Bone marrow (tissue), 2 donors: ENCODE data around the gene CHL1.

Experiments used
- DNase-seq, 2 donors: peaks; one replicate each; lab custom pipeline; 2025; lab: John Stamatoyannopoulos, UW

Gene CHL1, protein sequence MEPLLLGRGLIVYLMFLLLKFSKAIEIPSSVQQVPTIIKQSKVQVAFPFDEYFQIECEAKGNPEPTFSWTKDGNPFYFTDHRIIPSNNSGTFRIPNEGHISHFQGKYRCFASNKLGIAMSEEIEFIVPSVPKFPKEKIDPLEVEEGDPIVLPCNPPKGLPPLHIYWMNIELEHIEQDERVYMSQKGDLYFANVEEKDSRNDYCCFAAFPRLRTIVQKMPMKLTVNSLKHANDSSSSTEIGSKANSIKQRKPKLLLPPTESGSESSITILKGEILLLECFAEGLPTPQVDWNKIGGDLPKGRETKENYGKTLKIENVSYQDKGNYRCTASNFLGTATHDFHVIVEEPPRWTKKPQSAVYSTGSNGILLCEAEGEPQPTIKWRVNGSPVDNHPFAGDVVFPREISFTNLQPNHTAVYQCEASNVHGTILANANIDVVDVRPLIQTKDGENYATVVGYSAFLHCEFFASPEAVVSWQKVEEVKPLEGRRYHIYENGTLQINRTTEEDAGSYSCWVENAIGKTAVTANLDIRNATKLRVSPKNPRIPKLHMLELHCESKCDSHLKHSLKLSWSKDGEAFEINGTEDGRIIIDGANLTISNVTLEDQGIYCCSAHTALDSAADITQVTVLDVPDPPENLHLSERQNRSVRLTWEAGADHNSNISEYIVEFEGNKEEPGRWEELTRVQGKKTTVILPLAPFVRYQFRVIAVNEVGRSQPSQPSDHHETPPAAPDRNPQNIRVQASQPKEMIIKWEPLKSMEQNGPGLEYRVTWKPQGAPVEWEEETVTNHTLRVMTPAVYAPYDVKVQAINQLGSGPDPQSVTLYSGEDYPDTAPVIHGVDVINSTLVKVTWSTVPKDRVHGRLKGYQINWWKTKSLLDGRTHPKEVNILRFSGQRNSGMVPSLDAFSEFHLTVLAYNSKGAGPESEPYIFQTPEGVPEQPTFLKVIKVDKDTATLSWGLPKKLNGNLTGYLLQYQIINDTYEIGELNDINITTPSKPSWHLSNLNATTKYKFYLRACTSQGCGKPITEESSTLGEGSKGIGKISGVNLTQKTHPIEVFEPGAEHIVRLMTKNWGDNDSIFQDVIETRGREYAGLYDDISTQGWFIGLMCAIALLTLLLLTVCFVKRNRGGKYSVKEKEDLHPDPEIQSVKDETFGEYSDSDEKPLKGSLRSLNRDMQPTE (N-terminal part only)

DNA sequence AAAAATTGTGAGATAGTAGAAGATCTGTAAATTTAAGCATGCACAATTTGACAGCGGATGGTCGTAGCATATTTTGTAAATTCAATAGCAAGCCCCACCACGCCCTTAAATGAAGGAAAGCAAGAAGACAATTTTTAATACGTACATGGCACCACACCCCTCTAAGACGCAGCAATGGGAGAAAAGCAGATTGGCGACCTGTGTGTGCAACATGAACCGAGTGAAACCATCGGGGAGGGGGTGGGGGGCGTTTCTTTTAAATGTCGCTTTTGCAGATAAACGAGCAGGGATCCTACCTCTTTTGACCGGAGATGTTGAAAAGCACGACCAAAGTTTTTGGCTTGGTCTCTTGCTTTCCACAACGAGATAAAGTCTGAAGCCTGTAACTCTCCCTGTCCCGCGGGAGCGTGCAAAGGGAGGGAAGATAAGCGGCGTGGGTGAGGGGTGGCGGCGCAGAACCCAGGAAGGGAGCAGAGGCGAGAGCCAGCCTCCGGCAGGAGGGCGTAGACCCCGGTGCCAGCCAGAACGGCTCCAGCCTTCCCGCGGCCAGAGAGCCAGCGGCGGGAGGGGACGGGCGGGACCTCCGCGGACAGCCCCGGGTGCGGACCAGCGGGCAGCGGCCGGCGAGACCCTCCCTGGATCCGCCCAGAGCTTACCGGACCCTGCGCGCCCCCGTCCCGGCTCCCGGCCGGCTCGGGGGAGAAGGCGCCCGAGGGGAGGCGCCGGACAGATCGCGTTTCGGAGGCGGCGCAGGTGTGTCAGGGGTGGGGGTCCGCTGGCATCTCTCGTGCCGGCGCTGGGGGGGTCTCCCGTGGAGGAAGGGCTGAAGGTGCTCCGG is at the start of gene CHL1:
Gene CHL1 (plus strand): TSS at position 453 of the 838 bp plus-strand sequence. CDS start 123,014 bp downstream, outside the sequence.
- no peak for DNase-seq

DNA sequence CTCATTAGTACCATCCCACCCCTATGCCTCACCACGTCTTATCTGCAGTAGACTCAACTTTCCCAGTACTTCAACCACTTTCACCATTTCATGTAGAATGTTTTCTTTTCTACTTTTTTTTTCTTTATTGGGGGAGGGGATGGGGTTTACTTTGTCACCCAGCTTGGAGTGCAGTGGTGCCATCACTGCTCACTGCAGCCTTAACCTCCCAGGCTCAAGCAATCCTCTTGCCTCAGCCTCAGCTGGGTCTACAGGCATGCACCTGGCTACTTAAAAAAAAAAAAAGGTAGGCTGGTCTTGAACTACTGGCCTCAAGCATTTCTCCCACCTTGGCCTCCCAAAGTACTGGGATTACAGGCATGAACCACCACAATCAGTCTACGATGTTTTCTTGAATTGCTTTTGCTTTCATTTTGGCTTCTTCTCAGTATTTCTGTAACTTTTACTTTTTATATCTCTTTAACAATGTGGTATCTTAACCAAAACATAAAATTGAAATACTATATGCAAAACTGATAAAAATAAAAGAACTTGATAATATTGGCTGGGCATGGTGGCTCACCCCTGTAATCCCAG is 44.9 kb upstream of the CHL1 start:
- no peak for DNase-seq

DNA sequence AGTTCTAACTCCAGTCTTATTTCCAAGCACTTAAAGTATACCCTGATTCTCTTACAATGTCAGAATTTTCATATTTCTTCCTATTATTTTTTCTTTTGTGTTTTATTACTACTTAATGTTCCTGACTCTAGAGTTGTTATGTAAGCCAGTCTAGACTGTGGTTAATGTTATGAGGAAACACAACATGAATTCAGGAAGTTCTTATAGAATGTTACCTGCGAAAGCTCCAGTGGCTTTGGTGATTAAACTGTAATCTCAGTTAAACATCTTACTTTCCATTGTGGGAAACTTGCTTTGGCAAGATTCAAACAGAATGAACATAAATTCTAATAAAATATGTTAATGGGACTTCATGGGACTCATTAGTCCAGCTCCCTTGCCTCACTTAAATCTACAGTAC is 36.6 kb upstream of the CHL1 start:
- no peak for DNase-seq

DNA sequence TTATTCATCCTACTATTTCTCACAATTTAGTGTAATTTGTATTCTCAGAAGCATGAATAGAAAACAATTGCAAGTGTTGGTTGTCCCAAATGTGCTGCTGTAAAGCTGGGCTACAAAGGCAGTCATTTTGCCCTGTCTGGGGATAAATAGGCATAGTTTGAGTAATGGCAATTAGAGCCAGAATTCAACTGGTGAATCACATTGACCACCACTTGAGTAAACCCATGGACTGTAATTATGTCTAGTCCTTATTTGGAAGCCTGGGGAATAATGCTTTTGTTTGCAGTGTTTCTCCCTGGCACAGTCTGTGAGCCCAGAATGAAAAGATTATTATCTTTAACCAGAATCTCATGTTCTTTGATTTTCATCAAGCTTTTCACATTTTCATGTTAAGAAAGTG is 30.5 kb upstream of the CHL1 start:
- no peak for DNase-seq

DNA sequence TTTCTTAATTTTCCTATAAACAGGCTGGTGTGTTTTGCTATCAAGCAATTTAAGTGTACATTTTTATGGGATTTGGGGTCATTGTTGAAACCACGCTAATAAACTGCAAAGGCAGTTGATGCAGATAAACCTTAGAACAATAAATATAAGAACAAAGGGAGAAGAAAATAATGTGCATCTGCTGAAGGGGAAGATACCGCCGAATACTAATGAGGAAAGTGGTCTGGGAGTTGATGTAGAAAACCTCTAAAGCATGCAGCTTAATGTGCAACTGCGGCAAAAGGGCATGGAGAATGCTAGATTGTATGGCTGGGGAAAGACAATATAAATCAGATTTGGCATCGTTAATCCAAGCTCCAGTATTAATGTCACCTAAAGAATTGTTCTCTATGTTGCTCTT is 29.8 kb upstream of the CHL1 start:
- DNase-seq: no peak

DNA sequence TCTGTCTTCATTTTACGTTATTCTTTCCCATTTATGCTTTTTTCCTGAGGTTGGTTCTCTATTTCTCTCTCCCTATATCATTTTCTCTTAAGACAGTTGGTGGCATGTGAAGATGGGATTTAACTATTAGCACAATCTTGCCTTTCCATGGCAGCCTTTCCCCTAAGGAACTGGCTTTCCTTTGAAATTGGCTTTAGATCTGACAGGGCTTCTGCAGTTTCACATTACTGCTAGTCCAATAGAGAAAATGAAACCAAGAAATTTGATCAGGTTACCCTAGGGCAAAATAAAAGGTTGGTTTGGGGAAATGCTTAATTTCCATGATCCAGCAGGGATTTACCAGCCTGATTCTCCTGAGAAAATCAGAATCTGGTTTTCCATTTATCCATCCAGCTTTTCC is 22.7 kb upstream of the CHL1 start:
- DNase-seq: no peak

DNA sequence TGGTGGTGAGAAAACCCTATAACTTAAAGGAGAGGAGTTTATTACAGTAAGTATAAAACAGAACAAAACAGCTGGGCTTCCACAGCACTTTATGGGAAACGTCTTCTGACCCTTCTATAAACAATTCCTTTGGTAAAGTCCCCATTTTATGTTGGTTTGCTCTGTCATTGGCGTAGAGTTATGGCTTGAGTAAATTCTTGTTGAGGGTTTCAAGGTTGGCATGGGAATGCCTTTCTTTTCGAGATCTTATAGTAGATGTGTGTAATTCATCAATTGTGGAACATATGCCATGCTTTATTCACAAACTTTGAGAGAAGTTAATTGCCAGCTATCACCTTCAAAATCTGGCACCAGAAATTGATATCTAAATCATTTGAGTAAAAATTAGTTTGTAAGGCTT is 11.6 kb upstream of the CHL1 start:
- DNase-seq: no peak

DNA sequence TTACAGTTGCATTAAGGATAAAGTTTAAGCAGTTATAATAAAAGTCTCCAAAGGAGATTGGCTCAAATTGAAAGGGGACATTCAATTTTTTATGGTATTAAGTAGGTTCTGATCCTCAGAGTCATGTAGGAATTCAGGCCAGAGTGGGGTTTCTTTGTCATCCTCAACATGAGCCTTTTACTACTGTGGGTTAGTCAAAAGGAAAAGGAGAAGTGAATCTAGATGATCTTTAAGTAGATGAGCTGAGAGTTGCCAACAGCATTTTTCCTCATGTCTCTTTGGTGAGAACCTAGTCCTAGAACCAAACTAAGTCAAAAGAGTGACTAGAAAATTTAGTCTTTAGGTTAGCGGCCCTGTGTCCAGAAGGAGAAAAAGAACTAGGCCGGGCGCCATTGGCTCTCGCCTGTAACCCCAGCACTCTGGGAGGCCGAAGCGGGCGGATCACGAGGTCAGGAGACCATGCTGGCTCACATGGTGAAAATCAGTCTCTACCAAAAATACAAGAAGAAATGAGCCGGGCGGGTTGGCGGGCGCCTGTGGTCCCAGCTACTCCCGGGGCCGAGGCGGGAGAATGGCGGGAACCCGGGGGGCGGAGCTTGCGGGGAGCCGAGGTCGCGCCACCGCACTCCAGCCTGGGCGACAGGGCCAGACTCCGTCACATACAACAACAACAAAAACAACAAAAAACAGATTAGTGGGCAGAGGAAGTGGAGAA is 4.2 kb upstream of the CHL1 start:
- DNase-seq: no peak

DNA sequence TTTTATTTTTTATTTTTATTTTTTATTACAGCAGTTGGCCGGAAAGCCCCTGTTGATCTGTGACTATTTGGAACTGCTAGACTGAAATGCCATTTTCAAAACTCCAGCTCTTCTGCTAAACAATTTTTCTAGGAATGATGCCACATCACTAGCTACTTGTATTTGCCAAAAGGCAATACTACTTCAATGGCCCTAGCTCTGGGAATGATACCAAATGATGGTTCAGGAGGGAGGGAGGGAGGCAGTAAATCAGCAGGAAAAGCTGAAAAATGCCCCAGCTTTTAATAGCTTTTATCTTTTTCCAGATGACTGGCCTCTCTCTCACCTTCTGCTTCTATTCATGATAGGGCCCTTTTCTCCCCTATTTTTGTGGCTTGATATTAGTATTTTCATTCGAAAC is 2.6 kb upstream of the CHL1 start:
- no peak for DNase-seq

DNA sequence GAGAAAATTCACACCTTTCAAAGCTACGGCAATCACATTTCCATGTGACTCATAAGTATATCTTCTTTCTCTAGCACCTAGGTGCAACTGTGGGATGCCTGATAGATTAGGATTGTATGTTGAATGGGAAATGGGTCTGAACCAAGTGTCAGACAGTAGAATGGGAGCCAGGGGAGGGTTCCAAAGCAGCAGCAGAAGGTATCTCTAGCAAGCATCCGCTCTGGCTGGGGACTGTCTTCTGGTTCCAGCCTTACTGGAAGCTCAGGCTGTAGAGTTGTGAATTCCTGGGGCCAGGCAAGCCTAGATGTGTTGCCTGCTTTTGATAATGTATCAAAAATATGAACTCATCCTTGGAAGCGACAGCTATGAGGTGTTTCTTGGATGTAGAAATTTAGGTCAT is 2.1 kb upstream of the CHL1 start:
- no peak for DNase-seq

DNA sequence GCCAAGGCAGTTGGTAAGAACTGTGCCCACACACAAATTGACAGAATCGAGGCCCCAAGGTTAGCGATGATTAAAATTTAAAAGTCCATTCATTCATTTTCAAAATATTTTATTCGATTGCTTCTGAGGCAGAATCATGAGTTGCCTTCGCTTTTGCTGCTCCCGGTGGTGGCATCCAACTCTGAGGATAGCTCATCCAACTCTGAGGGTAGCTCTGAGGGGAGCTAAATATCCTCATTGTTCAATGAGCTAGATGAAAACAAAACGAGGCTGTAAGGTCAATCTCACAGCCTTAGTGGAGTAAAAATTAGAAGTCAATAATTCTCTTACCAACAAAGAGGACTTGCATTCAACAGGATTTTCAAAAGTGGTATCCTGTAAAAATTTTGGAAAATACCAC is 897 bp upstream of the CHL1 start:
- DNase-seq: no peak

DNA sequence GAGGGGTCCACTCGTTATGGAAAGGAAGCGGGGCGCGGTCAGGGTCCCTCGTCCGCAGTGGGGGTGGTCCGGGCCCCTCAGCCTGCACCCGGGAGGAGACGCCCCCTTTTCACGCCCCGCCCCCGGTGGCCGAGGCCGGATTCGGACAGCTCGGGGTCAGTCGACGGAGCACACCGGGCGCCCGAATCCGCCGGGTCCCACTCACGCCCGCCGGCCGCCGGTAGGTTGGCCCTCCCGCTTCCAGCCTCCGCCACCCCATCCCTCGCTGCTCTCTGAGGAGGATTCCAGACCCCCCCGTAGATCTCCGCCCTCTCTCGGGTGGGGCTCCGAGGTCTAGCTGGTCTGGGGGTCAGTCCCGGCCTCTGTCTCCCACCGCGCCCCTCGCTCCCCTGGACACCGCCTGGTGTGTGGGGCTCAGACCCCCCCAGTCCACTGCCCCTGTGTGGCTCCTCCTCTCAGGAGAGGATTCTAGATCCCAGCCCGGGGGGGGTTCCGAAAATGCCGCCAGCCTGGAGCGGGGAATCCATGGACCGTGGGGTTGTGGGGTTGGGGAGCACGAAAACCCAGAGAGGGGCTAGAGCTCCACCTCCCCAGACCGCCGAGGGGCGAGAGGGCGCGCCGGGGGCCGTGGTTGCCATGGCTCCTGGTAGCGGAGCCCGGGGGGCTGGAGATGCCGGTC is 725 bp downstream of the CHL1 start:
- DNase-seq: no peak

DNA sequence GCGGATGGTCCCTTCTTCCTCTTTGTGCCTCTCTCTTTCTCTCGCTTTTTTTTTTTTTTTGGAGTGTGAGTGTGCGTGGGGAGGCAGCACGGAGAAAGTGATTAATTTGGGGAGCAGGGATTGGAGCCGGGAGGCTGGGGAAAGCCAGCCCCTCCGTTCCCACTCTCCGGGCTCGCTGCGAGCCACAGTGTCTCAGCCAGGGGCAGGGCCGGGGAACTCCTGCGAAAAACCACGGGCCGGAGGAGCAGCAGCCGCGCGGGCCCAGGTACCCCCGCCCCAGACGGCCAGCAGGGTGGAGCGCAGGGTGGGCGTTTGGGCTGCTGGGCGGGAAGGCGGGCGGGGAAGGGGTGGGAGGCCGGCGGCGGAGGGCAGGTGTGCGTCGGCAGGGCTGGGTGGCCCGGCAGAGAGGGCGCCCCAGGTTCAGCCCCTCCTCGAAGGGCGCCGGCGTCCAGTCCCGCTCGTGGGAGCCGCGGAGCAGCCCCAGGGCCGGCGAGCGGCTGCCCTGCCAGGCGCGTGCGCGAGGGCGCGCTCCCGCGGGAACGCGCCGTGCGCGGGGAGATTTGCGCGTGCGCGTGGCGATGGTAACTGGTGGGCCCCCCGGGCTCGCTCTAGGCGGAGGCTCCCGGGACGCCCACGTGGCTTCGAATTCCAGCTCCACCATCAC is 1.4 kb downstream of the CHL1 start:
- no peak for DNase-seq

DNA sequence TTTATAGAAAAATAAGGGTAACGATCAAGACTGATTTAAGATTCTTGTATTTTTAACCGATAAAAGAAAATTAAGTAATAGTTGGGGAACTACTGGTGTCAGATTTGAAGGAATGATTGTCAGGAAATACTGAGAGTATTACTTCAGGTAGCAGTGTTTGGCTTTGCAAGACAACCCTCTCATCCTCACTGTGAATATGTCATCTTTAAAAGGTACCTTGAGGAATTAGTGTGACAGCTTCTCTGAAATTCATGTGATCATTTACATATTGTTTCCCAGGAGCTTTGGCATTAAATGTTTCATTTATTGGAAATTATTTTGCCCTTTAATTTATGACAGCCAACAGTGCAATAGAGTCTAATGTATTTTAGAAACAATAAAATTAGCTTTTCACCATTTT is 3.3 kb downstream of the CHL1 start:
- DNase-seq: no peak

DNA sequence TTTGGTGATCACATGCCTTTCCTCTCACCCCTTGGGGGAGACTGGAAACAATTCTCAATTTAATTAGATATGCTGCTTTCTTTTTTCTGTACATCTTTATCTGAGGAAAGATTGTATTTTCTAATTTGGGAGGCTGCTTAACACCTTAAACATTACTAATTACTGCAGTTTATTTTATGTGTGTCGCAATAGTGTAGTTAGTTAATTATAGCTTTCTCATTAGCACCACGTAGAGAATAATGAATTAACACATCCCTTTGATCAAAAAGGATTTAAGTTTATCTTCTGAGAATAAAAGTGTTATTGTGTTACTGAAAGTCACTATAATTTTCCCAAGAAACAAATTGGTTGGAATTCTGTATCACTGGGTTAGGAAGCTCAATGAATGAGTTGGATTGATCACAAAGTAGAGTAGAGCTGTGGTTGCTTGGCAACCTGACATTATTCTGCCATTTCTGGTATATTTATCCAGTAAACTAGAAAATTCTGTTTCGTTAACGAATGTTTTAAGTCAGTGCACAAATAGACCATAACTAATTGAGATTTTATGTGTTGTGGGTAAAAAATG is 4.3 kb downstream of the CHL1 start:
- no peak for DNase-seq

DNA sequence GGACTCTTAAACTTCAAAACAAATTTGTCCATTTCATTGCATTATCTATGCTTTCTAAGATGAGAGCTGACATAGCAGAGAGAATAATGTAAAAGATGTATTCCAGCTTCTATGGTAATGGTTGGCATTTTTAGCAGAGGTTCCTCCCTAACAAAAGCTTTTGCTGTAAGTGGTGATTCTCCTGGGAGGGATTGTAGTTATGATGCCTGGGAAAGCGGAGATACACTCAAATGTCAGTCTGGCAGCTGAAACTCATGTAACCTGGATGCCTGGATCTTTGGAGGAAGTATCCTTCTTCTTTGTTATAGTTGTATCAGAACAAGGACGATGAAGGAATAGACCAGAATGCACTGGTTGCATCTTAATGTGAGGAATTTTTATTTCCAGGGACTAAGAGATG is 7.5 kb downstream of the CHL1 start:
- DNase-seq: no peak

DNA sequence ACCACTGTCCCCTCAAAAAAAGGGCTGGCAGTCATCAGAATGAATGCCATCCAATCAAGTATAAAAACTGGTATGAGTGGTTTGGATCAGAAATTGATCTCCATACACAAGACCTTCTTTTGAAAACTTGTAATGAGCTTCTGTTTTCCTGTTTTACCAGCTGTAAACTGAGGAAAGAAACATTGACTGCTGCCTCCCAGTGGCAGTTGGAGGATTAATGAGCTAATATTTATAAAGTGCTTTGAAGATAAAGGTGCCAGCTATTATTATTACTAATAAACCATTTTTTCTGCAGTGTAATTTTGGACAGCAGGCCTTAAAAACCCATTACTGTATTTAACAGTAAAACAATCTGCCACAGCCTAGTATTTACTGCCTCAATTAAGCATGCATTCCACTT is 11.4 kb downstream of the CHL1 start:
- no peak for DNase-seq

DNA sequence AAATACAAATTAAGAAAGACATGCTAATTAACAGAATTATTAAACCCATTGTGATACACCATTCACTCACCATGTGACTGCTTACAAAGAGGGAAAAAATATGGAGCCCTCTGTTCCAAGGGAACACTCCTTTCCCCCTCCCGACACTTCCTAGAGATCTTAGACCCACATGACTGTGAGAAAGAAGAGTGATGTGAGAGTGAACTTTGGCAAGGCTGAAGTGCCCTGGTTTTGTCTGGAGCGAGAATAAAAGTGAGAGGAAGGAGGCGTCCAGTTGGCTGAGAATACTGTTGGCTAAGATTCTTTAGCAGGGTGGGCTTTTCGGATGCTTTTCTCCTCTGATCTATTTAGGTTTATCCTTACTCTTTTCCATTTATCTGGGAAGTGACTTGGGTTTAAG is 14.1 kb downstream of the CHL1 start:
- DNase-seq: no peak

DNA sequence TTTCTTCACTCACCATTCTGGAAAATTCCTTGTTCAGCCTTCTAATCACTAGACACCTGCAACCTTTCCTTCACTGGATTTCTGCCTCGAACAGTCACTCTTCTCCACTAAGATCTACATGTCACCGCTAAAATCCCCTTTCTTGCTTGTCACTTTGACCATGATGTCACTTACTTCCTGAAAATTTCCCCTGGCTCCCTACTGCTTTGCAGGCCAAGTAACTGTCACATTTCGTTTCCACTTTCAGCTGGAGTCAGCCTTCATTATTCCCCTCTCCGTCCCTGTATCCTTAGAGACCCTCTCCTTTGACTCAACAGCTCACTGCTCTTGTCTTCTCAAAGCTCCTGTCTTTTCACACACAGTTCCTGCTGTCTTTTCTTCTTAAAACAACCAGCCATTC is 15.9 kb downstream of the CHL1 start:
- DNase-seq: no peak
